ES-I3 (cell line): ENCODE measurements around the gene C2orf92.

Experiments used
- H3K36me3 ChIP-seq: 2 replicates; pipeline ENCODE4 v1.6.1; 2013; ENCODE audit warnings: mild to moderate bottlenecking, low read length, control low read depth, moderate library complexity; ENCODE audit not compliant: insufficient read depth
- H3K4me1 ChIP-seq: 2 replicates; pipeline ENCODE4 v1.6.1; 2013; ENCODE audit warnings: mild to moderate bottlenecking, control low read depth, low read length; ENCODE audit not compliant: insufficient read depth
- H3K9ac ChIP-seq: 2 replicates; pipeline ENCODE4 v1.6.1; 2013; ENCODE audit warnings: low read depth, mild to moderate bottlenecking, low read length, moderate library complexity
- H3K9me3 ChIP-seq: 2 replicates; pipeline ENCODE4 v1.6.1; 2013; ENCODE audit warnings: mild to moderate bottlenecking, low read length, moderate library complexity; ENCODE audit not compliant: control insufficient read depth, insufficient read depth

C2orf92 gene

GRCh38 chr2:97732436-97733340 lies 63.2 kb downstream of the C2orf92 start:
- H3K9ac ChIP-seq = no peak overlapping the region
- H3K36me3 ChIP-seq = no peaks in the 10 kb centered on the region
- no peaks in the 10 kb centered on the region; the same call in 1 of the 2 replicates for H3K9me3 ChIP-seq
- H3K4me1 ChIP-seq = no peaks in the 10 kb centered on the region

GRCh38 chr2:97733341-97734035 lies 64.0 kb downstream of the C2orf92 start:
- Histone ChIP-seq H3K9me3 (no peaks in the 10 kb centered on the region; the same call in 1 of the 2 replicates), H3K36me3 (no peaks in the 10 kb centered on the region), H3K9ac (no peak overlapping the region), H3K4me1 (no peaks in the 10 kb centered on the region)

GRCh38 chr2:97734061-97735051 lies 64.8 kb downstream of the C2orf92 start:
- H3K36me3 ChIP-seq = no peaks in the 10 kb centered on the region
- H3K4me1 ChIP-seq = no peaks in the 10 kb centered on the region
- no peaks in the 10 kb centered on the region; the same call in 1 of the 2 replicates for H3K9me3 ChIP-seq

DNA sequence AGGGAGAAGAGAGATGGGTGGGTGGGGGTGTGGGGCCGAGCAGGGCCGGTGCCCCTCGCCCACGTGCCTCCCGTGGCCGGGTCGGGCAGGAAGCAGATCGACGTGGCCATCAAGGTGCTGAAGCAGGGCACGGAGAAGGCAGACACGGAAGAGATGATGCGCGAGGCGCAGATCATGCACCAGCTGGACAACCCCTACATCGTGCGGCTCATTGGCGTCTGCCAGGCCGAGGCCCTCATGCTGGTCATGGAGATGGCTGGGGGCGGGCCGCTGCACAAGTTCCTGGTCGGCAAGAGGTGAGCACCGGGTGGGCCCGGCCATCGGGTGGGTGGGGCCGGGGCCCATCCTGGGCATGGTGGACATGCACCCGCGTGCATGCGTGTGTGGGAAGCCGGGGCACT lies 65.6 kb downstream of the C2orf92 start:
- H3K36me3 ChIP-seq = no peaks in the 10 kb centered on the region
- no peak overlapping the region for H3K9ac ChIP-seq
- H3K4me1 ChIP-seq = no peaks in the 10 kb centered on the region
- no peaks in the 10 kb centered on the region for H3K9me3 ChIP-seq

More at GRCh38 chr2:97734061-97735051, 64.8 kb downstream of the C2orf92 start:
- no peak overlapping the region for H3K9ac ChIP-seq

- H3K4me1 ChIP-seq = no peaks in the 10 kb centered on the region
- H3K9ac ChIP-seq = no peak overlapping the region
- H3K9me3 ChIP-seq = no peaks in the 10 kb centered on the region
- no peaks in the 10 kb centered on the region for H3K36me3 ChIP-seq
Measured at GRCh38 chr2:97736185-97736584, 66.7 kb downstream of the C2orf92 start.

DNA sequence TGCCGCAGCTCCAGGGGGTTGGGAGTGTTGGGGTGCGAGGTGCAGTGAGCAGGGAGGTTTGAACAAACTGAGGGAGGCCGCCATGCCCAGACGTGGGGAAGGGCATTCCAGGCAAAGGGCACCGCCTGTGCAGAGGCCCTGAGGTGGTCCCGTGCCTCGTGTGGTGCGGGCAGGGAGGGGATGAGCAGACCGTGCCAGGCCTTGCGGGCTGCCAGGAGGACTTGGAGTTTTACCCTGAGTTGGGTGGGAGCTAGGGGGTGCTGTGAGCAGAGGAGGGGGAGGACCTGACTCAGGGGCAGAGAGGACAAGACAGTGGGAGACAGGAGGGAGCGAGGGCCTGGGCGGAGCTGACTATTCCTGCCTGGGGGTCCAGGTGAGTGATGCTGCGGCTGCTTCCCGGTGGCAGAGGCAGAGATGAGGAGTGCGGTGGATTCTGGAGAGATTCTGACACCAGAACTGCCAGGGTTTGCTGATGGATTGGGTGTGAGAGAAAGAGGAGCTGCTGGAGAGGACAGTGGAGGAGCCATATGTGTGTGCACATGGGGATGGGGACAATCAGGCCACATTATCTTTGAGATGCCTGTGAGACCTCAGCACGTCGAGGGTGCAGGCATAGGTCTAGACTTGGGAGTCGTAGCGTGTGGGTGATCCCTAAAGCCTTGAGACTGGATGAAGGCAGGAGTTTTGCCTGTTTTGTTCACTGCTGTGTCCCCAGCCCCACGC lies 67.3 kb downstream of the C2orf92 start:
- Histone ChIP-seq H3K4me1 (no peaks in the 10 kb centered on the region), H3K36me3 (no peaks in the 10 kb centered on the region), H3K9ac (no peak overlapping the region), H3K9me3 (no peaks in the 10 kb centered on the region)

GRCh38 chr2:97737421-97738178 lies 68.1 kb downstream of the C2orf92 start:
- Histone ChIP-seq H3K9ac (no peak overlapping the region), H3K36me3 (no peaks in the 10 kb centered on the region), H3K4me1 (no peaks in the 10 kb centered on the region), H3K9me3 (no peaks in the 10 kb centered on the region)

DNA sequence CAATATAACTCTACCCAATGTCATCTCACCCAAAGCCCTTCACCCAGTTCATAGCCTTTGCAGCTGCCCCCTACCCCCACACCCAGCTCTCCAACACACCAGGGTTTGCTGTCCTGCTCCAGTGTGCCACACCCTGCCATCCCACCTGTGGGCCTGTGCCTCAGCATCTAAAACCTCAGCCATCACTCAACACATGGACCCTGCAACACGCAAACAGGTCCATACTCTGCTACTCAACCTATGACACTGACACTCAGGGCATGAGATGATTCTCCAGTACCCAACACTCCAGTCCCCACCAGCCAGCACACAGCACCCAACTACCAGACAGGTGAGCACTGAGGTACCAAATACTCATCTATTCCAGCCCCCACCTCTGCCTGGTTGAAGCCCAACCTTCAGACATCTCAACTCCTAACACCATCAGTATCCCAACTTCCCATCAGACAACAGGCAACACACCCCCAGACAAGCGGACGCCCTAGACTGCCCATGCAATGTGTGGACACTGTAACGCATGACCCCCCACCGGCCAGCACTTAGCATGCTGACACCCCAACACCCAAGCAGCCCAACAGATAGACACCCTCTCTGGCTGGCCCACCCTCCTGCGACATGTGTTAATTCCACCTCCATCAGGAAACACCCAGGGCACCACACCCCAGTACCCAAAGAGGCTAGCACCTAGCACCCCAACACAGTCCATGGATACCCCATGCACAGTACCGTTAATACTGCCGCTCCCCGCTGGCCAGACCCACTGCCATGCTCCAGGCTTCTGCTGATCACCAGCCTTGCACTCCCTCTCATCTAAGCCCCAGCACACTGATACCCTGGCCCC lies 68.9 kb downstream of the C2orf92 start:
- H3K36me3 ChIP-seq = no peaks in the 10 kb centered on the region
- no peaks in the 10 kb centered on the region for H3K4me1 ChIP-seq
- no peak overlapping the region for H3K9ac ChIP-seq
- H3K9me3 ChIP-seq = no peaks in the 10 kb centered on the region

- Histone ChIP-seq H3K9me3 (no peaks in the 10 kb centered on the region), H3K36me3 (no peaks in the 10 kb centered on the region), H3K4me1 (no peaks in the 10 kb centered on the region), H3K9ac (no peak overlapping the region)
Measured at GRCh38 chr2:97739020-97739892, 69.7 kb downstream of the C2orf92 start.

DNA sequence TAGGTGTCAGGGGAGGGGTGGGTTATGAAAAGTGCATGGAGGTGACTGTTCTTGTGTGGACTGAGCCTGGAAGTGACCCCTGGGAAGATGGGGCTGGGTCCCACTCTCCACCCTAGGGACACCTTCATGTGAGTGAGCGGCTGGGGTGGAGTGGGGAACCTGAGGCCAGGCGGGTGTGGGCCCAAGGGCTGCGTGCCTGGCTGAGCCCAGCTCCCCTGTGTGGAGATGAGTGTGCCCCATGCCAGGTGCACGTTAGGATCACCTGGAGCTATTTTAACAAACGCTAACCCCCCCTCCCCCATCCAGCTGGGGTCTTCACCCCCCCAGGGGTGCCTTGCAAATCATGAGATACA lies 70.4 kb downstream of the C2orf92 start:
- H3K9me3 ChIP-seq = no peaks in the 10 kb centered on the region
- H3K4me1 ChIP-seq = no peaks in the 10 kb centered on the region
- H3K9ac ChIP-seq = no peak overlapping the region
- no peaks in the 10 kb centered on the region for H3K36me3 ChIP-seq

DNA sequence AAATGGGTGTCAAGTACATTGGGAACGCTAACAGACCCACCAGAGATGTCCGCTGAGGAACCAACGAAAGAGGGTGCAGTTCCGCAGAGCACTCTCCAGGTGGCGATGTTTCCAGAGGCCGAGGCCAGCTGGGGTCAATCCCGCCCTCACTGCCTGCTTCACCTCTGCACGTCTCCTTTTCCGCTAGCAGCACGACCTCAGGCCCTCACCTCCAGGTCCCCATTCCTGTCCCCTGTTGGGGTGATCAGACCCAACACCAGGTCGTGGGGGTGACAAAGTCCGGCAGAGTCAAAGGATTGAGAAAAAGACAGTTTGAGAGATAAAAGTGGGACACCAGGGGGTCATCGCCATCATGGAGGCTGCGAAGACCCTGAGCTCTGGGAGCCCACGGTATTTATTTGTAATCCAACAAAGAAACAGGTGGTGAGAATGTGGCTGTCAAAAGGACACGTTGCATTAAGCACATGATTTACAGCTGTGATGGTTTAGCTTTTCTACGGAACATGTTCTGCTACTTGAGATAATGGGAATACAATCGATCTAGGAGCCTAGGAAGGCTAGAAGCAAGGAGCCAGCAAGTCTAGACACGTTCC lies 71.2 kb downstream of the C2orf92 start:
- Histone ChIP-seq H3K36me3 (no peaks in the 10 kb centered on the region), H3K9ac (no peak overlapping the region), H3K9me3 (no peaks in the 10 kb centered on the region), H3K4me1 (no peaks in the 10 kb centered on the region)
